Hair follicular keratinocyte (primary cell): ENCODE measurements around the gene SERPINB13. TPM values are rescaled to one million over a fixed set of nuclear protein-coding genes. Genes with fewer than 3 reads are reported as not detected.

Experiments used
- total RNA-seq: library from RNA; depleted of rRNA; stranded (reverse); fragments of >200 nt; gene quantifications from 2 replicates; pipeline ENCODE4 v1.2.3, GENCODE V29; 2015

SERPINB13 gene, protein sequence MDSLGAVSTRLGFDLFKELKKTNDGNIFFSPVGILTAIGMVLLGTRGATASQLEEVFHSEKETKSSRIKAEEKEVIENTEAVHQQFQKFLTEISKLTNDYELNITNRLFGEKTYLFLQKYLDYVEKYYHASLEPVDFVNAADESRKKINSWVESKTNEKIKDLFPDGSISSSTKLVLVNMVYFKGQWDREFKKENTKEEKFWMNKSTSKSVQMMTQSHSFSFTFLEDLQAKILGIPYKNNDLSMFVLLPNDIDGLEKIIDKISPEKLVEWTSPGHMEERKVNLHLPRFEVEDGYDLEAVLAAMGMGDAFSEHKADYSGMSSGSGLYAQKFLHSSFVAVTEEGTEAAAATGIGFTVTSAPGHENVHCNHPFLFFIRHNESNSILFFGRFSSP
- 2.6 and 8.0 TPM in 2 replicates for total RNA-seq

DNA sequence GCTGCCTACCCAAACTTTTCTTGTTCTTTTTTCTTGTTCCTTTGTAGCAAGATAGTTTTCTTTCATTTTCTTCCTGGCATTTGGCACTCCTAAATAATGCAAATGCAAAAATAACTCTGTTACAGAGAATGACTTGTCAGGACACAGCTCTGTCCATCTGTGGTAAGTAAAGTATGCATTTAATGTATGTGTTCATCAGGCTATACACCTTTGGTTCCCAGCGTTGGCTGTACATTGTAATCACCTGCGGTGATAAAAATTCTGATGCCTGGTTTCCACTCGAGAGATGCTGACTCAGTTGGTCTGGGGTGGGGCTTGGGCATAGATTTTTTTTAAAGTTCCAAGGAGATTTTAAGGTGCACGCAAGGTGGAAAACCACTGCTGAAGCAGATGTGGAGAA is at the start of gene SERPINB13:
SERPINB13 (plus strand) TSS at position 378 of the 400 bp plus-strand sequence. CDS start 1,325 bp downstream, outside the sequence.

DNA sequence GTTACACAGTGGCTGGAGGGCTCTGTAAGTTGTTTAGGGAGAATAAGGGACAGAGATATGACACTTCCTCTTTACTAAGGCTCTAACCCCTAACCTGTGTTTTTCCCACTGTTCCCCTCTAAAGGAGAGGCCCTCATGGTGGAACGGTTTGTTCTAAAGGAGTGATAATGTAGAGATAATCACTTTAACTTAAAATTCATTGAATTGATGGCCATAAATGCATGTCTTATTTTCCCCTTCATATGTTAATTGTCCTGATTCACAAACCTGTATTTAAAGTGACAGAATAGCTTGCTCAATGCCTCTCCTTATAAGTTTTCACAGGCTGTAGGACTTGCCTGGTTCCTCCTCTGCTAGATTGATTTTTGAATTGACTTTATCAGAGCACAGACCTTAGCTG is 45.1 kb upstream of the SERPINB13 start, which contains the start of gene SERPINB12:
SERPINB12 (plus strand) TSS at position 301 of the 400 bp plus-strand sequence. CDS start 13,791 bp downstream, outside the sequence.

DNA sequence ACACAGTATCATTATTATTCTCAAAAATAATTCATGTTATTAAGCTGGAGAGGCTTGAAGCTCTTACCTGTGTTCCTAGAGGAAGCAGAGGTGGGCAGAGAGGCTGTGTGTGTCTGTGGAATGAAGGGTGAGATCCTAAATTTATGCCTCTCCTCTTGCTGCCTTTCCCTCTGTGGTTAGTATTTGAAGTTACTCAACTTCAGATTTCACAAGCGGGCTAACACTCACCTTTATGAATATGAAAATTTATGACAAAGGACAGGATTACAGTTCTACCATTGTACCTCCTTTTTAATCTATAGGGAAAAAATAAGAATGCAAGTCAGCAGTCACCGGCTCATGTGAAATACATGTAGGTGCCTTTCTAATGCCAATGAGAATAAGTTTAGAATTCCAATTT is 57.0 kb downstream of the SERPINB13 start, which contains the start of gene SERPINB4:
SERPINB4 (minus strand) TSS at position 115 of the 400 bp plus-strand sequence. CDS start 679 bp downstream, outside the sequence.

Other genes starting within 250 kb of the SERPINB13 start
- 58.6 and 80.4 TPM in 2 replicates for gene KDSR, start 220.1 kb upstream of the SERPINB13 start, total RNA-seq
- 40.1 and 45.8 TPM in 2 replicates for gene VPS4B, start 164.9 kb upstream of the SERPINB13 start, total RNA-seq
- 426 and 507 TPM in 2 replicates for gene SERPINB5, start 110.4 kb upstream of the SERPINB13 start, total RNA-seq
- not detected in 2 replicates for gene SERPINB12, start 45.0 kb upstream of the SERPINB13 start, total RNA-seq
- gene SERPINB4, start 56.9 kb downstream of the SERPINB13 start, total RNA-seq = 1.9 TPM in 2 replicates
- gene SERPINB3, start 74.5 kb downstream of the SERPINB13 start, total RNA-seq = 9.4 and 14.8 TPM in 2 replicates
- gene SERPINB11, start 115.6 kb downstream of the SERPINB13 start, total RNA-seq = not detected in 2 replicates
- gene SERPINB7, start 188.1 kb downstream of the SERPINB13 start, total RNA-seq = 8.7 and 9.4 TPM in 2 replicates